Natural killer cell (primary cell): ENCODE results near the gene CST8. TPM values are rescaled to one million over a fixed set of nuclear protein-coding genes. Genes with fewer than 3 reads are reported as not detected.

Experiments
- ATAC-seq, 3 donors: fragments of 150-1000 bp in 2 of 3; fragments of 200-7000 bp in 1 of 3; cut with Tn5 transposase; 1 replicate in 1 of 3; 2 replicates in 2 of 3; pipeline ENCODE4 v1.10.0; 2021; ENCODE audit warnings: mild to moderate bottlenecking in 2 of 3, moderate library complexity in 2 of 3
- DNase-seq, 2 donors: peaks; one replicate each; pipeline versions ENCODE4 v3.0.0 to v3.0.0-alpha.2; 2013 to 2021; ENCODE audit warnings: mixed read lengths in 1 of 2
- H3K27ac ChIP-seq: one replicate; pipeline ENCODE4 v1.5.1; 2013; ENCODE audit warnings: mild to moderate bottlenecking, low read length
- H3K27me3 ChIP-seq: one replicate; pipeline ENCODE4 v1.6.1; 2013; ENCODE audit warnings: low read length; ENCODE audit not compliant: control insufficient read depth, insufficient read depth
- H3K36me3 ChIP-seq: one replicate; pipeline ENCODE4 v1.6.1; 2013; ENCODE audit warnings: low read length; ENCODE audit not compliant: control insufficient read depth, insufficient read depth
- H3K4me1 ChIP-seq: one replicate; pipeline ENCODE4 v1.6.1; 2013; ENCODE audit warnings: low read length; ENCODE audit not compliant: control insufficient read depth, insufficient read depth
- H3K4me3 ChIP-seq: one replicate; pipeline ENCODE4 v1.5.1; 2013; ENCODE audit warnings: low read length
- H3K9me3 ChIP-seq: one replicate; pipeline ENCODE4 v1.6.1; 2013; ENCODE audit warnings: low read length; ENCODE audit not compliant: control insufficient read depth, insufficient read depth
- H3K27ac Mint-ChIP-seq, 2 donors: one replicate each; pipeline ENCODE4 v1.8.0; 2022; ENCODE audit warnings: mild to moderate bottlenecking in 2 of 2, mixed read lengths in 2 of 2, moderate library complexity in 1 of 2
- H3K27me3 Mint-ChIP-seq, 2 donors: one replicate each; pipeline ENCODE4 v1.8.0; 2022; ENCODE audit warnings: low read depth in 2 of 2, mixed read lengths in 2 of 2
- H3K36me3 Mint-ChIP-seq: one replicate; pipeline ENCODE4 v1.8.0; 2022; ENCODE audit warnings: mixed read lengths
- H3K4me1 Mint-ChIP-seq, 2 donors: one replicate each; pipeline ENCODE4 v1.8.0; 2022; ENCODE audit warnings: mixed read lengths in 2 of 2
- H3K4me3 Mint-ChIP-seq: one replicate; pipeline ENCODE4 v1.8.0; 2022; ENCODE audit warnings: mild to moderate bottlenecking, moderate library complexity, mixed read lengths
- H3K9me3 Mint-ChIP-seq, 2 donors: one replicate each; pipeline ENCODE4 v1.8.0; 2022; ENCODE audit warnings: mixed read lengths in 2 of 2
- CTCF ChIP-seq: fragments of 200-600 bp; IDR thresholded peaks from one replicate; pipeline ENCODE4 v1.8.0; 2022; ENCODE audit warnings: antibody characterized with exemption
- WGBS: methylation state at CpG from one replicate; pipeline ENCODE4 v1.1.7; 2013; ENCODE audit warnings: missing lambda C conversion rate; ENCODE audit not compliant: insufficient coverage; 5-methylcytosine and 5-hydroxymethylcytosine counted together
- intact Hi-C: fragments of 100-400 bp; cut with micrococcal nuclease; formaldehyde crosslinking; loops from one replicate; pipeline ENCODE4 v1.14.2; 2022
- total RNA-seq, 4 donors: library from RNA; stranded (reverse); fragments of 120-200 nt in 1 of 4; gene quantifications; one replicate each; pipeline versions ENCODE4 v1.2.3 to v1.2.4, GENCODE V29; 2013 to 2022

The CST8 gene
- total RNA-seq, 3 donors from 2014 or later (not counting 1 experiment from before 2014, with no cell fraction given) = not detected

GRCh38 chr20:23510000-23510590, 19.2 kb downstream of the CST8 start:
- no peak overlapping the region for H3K4me3 ChIP-seq
- no peaks in the 10 kb centered on the region for H3K36me3 ChIP-seq
- no peaks in the 10 kb centered on the region for H3K9me3 ChIP-seq
- WGBS = 91% methylated on average over 11 of the region's 12 CpGs
- Mint-ChIP-seq H3K36me3 (no peaks in the 10 kb centered on the region), H3K27me3 (no peaks in the 10 kb centered on the region), H3K4me3 (no peak overlapping the region), H3K9me3 (no peaks in the 10 kb centered on the region), H3K4me1 (peaks cover 0 to 5% of the 10 kb centered on the region in 2 donors), H3K27ac (no peak overlapping the region)
- no peak overlapping the region for H3K27ac ChIP-seq
- ATAC-seq (no peak), DNase-seq (no peak)
- H3K4me1 ChIP-seq = no peaks in the 10 kb centered on the region
- TF ChIP-seq CTCF = no peak
- no peaks in the 10 kb centered on the region for H3K27me3 ChIP-seq
- intact Hi-C loops = no loop called here

- H3K9me3 Mint-ChIP-seq = no peaks in the 10 kb centered on the region
- no peaks in the 10 kb centered on the region for H3K27me3 Mint-ChIP-seq
- intact Hi-C loops = no loop called here
These were observed 22.2 kb downstream of the CST8 start for GRCh38 chr20:23513164-23513563.

GRCh38 chr20:23514848-23515247, 23.9 kb downstream of the CST8 start:
- no peak for ATAC-seq
- no peak overlapping the region for H3K27ac ChIP-seq
- intact Hi-C loops = no loop called here
- TF ChIP-seq CTCF = no peak
- no peak overlapping the region for H3K4me3 Mint-ChIP-seq
- no peaks in the 10 kb centered on the region for H3K4me1 ChIP-seq
- no peak for DNase-seq
- 80% methylated on average over 1 of the region's 1 CpG for WGBS
- no peaks in the 10 kb centered on the region for H3K9me3 ChIP-seq
- H3K27ac Mint-ChIP-seq = no peak overlapping the region
- H3K36me3 ChIP-seq = no peaks in the 10 kb centered on the region
- H3K4me1 Mint-ChIP-seq = no peaks in the 10 kb centered on the region
- no peaks in the 10 kb centered on the region for H3K27me3 ChIP-seq
- H3K4me3 ChIP-seq = no peak overlapping the region
- H3K9me3 Mint-ChIP-seq = no peaks in the 10 kb centered on the region
- no peaks in the 10 kb centered on the region for H3K27me3 Mint-ChIP-seq
- no peaks in the 10 kb centered on the region for H3K36me3 Mint-ChIP-seq

More at GRCh38 chr20:23513164-23513563, 22.2 kb downstream of the CST8 start:
- Histone ChIP-seq H3K9me3 (no peaks in the 10 kb centered on the region), H3K4me1 (no peaks in the 10 kb centered on the region), H3K36me3 (no peaks in the 10 kb centered on the region), H3K27me3 (no peaks in the 10 kb centered on the region), H3K27ac (no peak overlapping the region), H3K4me3 (no peak overlapping the region)
- Mint-ChIP-seq H3K4me3 (no peak overlapping the region), H3K4me1 (peaks cover 0 to 5% of the 10 kb centered on the region in 2 donors), H3K27ac (no peak overlapping the region), H3K36me3 (no peaks in the 10 kb centered on the region)
- no peak for DNase-seq
- ATAC-seq = no peak
- TF ChIP-seq CTCF = no peak
